GM18507 (cell line): Measurements from ENCODE around the gene MTTP.
A peak's percentile ranks its signal among the peaks of the same experiment; 100 is the strongest.

Source experiments
- DNase-seq: peaks from one replicate; pipeline ENCODE4 v3.0.0; 2011; ENCODE audit warnings: low read depth; ENCODE audit not compliant: insufficient read length; ENCODE audit errors: extremely low spot score
- FAIRE-seq: peaks from 2 replicates; lab custom pipeline; 2011; peaks lifted over from hg19 to GRCh38; lab: Jason Lieb, UNC

Gene MTTP

DNA sequence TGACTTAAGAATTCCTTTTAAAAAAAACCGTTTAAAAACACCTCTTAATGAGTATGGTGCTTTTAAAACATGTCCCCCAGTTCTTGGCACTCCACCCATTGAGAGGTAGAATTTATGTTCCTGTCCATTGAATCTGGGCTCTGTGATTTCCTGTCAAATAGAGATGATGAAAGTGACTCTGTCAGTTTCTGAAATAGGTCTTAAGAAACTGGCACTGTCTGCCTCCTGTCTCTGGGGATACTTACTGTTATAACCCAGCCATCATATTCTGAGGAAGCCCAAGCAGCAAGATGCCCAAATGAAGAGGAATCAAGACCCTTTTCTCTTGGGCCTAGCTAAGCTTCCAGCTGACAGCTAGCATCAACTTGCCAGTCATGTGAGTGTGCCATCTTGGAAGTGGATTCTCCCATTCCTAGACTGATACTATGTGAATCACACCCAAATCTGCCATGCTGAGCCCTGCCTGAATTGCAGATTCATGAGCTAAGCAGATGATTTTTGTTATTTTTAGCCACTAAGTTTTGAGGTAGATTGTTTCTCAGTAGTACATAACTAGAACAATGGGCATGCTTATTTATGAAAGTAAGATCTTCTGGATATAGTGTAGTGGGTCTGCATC lies 60.2 kb downstream of the MTTP start:
- no peak for DNase-seq

DNA sequence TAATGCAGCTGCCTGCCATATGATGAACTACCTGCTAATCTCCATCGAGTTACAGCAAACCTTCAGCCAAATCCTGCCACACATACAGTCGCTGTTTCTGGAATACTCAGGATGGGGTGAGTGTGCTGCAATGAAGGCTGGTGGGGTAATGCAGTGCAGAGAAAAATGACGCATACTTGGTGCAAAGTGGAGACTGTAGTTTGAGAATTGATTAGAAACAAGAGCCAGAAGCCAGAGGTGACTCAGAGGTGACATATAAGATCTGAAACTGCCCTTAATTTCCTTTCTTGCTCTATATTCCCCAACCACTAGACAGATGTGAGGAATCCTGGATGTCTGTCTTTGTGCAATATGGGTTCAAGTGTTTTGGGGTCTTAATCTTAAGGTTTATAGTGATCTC lies 61.0 kb downstream of the MTTP start:
- peak; percentile 5 for FAIRE-seq
- DNase-seq, result no peak

More for the DNA sequence above, 60.2 kb downstream of the MTTP start:
- no peak for FAIRE-seq

DNA sequence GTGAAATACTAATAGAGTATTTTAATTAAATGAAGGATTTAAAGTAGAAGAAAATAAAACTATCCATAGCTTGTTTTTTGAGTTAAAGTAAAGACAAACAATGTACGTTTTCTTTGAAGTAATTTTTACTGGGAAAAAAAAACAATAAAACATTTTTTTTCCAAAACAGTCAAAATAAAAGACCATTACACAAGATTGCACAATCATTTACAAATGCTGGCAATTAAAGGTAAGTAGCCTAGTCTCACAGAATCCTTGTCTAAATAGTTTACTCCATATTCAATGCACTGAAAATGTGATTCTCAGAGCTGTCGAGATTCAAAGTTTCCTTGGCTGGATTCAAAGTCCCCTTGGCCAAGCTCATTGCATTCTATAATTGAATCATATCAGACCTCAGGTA lies 61.8 kb downstream of the MTTP start:
- FAIRE-seq, result no peak
- DNase-seq, result no peak

DNA sequence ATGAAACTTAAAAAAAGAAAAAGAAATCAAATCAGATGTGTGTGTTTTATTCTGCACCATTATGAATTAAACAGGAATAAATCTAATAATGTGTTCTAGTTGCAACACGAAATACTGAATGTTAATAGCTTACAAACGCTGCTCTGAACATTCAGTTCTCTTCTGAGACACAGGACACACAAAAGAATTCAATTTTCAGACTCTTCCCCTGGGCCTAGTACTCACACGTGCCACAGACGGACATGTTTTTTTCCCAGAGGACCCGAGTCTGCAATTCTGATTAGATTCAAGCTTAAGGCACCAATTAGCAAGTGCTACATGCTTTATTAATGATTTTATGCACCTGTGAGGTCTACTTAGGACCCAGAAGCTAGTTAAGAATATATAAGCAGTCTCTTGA lies 62.5 kb downstream of the MTTP start:
- DNase-seq (no peak), FAIRE-seq (no peak)

DNA sequence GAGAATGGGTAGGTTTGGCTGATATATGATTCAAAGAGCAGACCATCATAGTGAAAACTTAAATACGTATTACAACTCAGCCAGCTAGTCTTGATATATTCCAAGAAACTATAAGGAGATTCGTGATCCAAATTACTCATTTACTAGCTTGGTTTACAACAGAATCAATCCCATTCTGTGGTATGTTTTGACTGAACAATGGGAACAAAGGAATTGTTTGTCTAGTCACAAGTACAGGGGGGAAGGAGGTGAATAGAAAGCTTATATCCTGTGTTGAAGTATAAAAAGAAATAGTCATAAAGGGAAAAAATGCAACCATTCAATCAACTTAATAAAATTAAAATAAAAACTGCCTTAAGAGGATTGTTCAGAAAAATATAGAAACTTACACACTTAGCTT lies 66.1 kb downstream of the MTTP start:
- no peak for DNase-seq
- FAIRE-seq, result no peak

DNA sequence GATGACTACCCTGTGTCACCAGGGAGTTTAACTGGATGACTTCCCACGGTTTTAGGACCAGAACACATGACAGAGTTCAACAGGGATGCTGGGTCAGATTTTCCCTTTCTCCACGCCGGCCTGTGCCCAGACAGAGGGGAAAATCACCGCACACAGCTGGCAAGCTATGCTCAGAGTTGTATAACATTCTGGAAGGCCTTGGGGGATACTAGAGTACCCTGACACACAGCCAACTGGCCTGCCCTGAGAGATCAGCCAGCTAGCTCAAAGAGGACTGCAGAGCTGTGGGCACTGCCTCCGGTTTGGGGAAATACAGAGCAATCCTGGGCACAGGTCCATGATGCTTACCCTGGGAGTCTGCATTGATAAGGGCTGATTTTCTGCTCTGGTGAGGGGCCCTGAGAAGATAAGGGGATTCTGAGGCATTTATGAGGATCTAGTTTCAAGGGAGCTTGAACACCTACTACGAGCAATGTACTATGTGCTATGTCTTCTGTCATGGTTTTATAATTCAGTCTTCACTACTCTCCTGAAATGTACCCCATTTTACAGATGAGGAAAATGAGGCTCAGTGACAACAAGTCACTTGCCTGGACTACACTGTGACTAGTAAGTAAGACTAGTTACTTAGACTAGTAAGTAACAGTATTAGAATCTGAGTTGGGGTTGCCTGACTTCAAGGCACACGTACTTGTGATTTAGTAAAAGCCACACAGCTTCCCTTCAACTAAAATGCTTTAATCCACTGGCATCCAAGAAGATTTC lies 68.3 kb downstream of the MTTP start:
- no peak for FAIRE-seq

GRCh38 chr4:99644453-99644852 lies 69.8 kb downstream of the MTTP start:
- DNase-seq (no peak), FAIRE-seq (no peak)

More for the DNA sequence above, 68.3 kb downstream of the MTTP start:
- DNase-seq, result no peak

DNA sequence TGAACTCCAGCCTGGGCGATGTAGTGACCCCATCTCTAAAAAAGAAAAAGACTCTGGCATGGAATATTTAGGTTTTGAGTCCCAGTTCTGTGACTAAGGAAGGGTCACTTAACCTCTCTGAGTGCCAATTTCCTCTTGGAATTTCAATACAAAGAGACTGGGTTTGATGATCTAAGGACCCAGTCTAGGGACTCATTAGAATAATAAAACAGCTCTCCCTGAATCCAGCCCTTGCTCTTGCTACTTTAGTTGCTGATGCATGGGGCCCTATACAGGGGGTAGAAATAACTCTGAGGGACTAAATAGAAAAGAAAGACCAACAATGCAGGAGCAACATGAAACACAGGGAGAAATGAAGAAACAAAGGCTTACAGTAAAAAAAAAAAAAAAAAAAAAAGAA lies 70.4 kb downstream of the MTTP start:
- FAIRE-seq (no peak), DNase-seq (no peak)

- no peak for DNase-seq
- no peak for FAIRE-seq
Observed at GRCh38 chr4:99645638-99646037, 71.0 kb downstream of the MTTP start.

DNA sequence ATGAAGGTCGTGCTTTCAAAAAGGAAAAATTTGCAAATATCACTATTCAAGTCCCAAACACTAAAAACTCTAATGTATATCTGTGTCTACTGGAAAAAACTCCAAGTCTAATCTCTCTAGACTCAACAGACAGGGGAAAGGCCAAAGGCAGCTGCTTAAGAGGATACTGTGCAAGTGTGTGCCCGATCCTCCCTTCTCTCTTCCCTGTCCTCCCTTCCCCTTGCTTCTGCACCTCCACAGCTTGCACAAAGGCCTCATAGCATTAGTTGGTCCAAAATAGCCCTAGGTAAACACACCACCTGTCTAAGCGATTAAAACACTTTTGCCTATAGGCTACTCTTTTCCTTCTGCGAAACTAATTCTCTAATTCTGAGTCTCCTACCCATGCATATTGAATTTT lies 72.4 kb downstream of the MTTP start:
- no peak for DNase-seq
- FAIRE-seq, result no peak

- DNase-seq (no peak), FAIRE-seq (no peak)
Observed at GRCh38 chr4:99648321-99648720, 73.7 kb downstream of the MTTP start.

- FAIRE-seq, result no peak
- no peak for DNase-seq
Observed at GRCh38 chr4:99649208-99649607, 74.6 kb downstream of the MTTP start.

DNA sequence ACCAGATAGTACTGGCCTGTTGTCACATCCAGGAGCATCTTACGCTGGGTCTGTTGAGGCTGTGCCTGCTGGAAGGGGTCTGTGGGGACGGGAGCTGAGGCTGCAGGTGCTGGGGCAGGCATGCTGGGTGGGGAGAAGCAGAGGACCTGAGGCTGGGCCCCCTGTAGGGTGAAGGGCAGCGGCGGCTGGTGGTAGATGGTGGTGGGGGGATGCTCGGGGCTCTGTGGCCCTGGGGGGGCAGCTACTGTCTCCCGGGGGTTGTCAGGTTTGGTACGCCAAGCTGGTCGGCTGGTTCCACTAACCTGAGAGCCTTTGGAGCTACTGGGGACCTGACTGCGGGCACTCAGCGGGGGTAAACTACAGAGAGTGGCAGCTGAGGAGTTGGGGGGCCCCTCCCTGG lies 75.2 kb downstream of the MTTP start:
- no peak for DNase-seq
- no peak for FAIRE-seq

GRCh38 chr4:99651016-99651769 lies 76.6 kb downstream of the MTTP start:
- DNase-seq (no peak), FAIRE-seq (no peak)

DNA sequence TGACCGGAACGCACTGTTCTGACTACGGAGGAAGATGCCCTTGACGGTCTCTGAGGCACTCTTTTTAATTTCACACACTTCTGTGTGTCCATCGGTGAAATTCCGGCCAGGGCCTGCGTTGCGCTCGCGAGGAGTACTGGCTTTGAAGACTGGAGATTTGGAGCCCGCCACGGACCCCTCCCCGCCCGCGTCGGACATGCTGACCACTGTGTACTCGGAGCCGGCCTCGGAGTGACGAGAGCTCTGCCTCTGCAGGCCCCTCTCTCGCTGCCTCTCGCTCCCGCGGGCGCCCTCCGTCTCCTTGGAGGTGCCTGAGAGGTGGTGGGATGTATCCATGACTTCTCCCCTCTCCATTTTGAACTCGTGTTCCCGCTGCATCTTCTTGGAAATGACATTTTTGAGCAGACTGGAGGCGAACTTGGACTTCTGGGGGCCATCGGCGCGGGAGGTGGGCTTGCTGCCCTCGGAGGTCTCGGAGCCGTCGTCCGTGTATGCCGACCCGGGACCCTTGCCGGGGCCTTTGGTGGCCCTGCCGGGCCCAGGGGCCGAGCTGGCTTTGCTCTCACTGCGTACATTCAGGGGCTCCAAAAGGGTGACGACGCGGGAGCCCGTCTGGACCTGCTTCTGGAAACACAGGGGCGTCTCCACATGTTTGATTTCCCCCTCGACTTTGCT lies 77.3 kb downstream of the MTTP start:
- DNase-seq, result no peak
- no peak for FAIRE-seq

DNA sequence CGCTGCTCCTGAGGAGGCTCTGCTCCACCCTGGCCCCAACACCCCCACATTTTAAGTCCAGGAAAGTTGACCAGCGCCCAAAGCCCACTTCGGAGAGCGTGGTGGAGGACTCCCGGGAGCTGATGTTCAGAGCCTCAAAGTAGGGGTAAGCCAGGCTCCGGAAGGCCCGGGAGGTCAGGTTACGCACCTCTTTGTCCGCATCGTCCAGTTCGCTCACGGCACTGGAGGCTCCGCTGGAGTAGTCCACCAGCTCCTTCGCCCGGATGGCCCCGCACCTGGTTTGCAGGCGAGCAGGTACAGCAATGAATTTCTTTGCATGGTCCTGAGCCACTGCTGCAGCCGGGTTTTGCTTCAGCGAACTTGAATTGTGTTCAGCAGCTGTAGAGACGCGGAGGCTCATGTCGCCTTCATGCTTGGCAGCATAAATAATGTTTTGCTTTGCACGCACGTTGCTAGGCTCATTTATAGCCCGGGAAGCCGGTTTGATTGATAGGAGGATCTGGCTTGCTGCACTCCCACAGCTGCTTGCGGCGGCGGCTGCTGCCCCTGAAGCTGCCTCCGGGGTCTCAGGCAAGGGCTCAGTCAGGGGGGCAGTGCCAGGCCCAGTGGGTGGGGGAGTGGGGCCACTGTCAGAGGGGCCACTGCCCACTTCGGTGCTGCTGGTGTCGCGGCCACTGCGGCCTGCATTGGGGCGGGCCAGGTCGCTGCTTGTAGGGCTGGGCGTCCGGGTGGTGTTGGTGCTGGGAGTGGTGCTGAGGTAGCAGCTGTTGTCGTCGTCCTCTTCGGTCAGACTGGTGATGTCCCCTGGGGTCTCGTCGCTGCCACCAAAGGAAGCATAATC lies 78.2 kb downstream of the MTTP start:
- no peak for DNase-seq
- no peak for FAIRE-seq

GRCh38 chr4:99653916-99654315 lies 79.3 kb downstream of the MTTP start:
- DNase-seq (no peak), FAIRE-seq (no peak)

GRCh38 chr4:99654361-99654761 lies 79.7 kb downstream of the MTTP start:
- FAIRE-seq (no peak), DNase-seq (no peak)

GRCh38 chr4:99655308-99656081 lies 80.9 kb downstream of the MTTP start:
- FAIRE-seq (no peak), DNase-seq (no peak)
